NCI-H524 treated with DMSO at 0.1 percent for 48 hours (cell line): Measurements from ENCODE around the gene COIL.
A peak's percentile ranks its signal among the peaks of the same experiment; 100 is the strongest.
"Not testable (repeated sequence)": the region's sequence is repeated elsewhere in the genome, so short reads cannot be mapped to it uniquely, and the experiment has no call there.

ENCODE experiments used
- DNase-seq: peaks from one replicate; lab custom pipeline; 2025; lab: John Stamatoyannopoulos, UW

COIL gene, protein sequence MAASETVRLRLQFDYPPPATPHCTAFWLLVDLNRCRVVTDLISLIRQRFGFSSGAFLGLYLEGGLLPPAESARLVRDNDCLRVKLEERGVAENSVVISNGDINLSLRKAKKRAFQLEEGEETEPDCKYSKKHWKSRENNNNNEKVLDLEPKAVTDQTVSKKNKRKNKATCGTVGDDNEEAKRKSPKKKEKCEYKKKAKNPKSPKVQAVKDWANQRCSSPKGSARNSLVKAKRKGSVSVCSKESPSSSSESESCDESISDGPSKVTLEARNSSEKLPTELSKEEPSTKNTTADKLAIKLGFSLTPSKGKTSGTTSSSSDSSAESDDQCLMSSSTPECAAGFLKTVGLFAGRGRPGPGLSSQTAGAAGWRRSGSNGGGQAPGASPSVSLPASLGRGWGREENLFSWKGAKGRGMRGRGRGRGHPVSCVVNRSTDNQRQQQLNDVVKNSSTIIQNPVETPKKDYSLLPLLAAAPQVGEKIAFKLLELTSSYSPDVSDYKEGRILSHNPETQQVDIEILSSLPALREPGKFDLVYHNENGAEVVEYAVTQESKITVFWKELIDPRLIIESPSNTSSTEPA

DNA sequence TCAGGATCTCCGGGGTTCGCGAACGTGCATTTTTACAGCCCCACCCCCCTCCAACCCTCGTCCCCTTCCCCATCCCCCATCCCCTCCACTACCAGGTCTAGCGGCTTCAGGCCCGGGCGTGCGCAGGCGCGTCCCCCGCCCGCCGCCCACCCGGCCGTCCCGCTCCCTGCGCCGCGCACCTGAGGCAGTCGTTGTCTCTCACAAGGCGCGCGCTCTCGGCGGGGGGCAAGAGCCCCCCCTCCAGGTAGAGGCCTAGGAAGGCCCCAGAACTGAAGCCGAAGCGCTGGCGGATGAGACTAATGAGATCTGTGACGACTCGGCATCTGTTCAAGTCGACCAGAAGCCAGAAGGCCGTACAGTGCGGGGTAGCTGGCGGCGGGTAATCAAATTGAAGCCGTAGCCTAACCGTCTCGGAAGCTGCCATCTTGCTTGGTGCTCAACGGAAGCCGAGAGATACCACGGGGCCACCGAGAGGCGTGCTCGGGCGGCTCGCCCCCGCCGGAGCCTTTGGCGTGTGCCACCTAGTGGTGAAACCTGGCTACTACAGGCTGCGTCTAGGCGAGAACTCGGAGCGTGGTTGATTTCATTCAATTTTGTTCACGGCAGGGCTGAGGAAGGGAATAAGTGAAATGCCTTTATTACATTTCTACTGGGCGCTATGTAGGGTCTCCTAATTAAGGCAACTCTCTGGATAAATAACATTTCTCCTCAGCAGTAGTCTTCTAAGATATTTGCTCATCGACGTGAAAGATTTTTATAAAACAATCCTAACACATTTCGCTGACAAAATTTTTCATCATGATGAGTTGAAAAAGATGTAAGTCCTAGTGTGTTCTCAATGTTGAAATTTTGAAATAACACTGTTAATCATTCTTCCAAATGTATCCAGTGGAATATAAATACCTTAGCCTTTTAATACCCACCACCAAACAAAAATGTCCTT lies at the start of gene COIL:
Gene COIL (minus strand): TSS at position 455 of the 943 bp plus-strand sequence. CDS start 31 bp downstream, at position 424.
- peak; percentile 77 for DNase-seq

DNA sequence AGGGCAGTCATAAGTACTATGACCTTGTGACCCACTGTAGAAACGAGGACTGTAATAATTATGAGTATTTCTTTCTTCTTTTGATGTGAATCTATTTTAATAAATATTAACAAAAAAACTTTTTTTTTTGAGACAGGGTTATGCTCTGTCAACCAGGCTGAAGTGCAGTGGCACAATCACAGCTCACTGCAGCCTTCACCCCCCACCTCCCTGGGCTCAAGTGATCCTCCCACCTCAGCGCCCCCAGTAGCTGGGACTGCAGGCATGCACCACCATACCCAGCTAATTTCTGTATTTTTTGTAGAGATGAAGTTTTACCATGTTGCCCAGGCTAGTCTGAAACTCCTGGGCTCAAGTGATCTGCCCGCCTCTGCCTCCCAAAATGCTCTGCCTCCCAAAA lies 49.6 kb upstream of the COIL start:
- DNase-seq: no peak

DNA sequence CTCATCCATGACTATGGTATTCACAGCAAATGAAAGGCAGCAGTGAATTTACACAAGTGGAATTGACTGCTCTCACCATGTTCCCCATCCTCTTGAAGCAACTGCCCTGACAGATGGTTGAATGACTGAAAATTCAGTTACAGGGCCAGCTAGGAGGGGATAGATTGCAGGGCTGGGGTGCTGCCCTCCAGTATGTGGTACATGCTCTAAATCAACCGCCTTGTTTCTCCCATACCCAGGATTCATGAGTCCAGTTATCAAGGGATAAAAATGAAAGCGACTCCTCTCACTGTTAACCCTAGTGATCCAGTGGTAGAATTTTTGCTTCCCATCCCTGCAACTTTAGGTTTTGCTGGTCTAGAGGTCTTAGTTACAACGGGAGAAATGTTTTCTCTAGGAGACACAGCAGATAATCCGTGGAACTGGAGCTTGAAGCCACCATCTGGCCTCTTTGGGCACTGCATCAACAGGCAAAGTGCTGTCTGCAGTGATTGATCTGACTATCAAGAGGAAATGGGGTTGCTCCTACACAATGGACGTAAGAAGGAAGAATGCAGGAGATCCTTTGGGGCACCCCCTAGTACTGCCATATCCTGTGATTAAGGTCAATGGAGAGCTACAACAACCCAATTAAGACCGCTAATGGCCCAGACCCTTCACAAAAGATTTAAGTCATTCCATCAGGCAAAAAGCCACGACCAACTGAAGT lies 49.0 kb upstream of the COIL start:
- DNase-seq: peak; percentile 84

DNA sequence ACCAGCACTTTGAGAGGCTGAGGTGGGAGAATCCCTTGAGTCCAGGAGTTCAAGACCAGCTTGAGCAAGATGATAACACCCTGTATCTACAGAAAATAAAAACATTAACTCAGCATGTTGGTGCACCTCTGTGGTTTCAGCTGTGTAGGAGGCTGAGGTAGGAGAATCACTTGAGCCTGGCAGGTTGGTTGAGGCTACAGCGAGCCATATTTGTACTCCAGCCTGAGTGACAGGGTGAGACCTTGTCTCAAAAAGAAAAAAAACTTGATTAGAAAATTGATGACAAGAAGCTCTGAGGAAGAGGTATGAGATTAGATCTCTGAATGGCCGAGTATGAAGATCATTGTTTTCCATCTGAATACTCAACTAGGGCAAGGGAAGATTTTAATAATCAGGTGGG lies 48.1 kb upstream of the COIL start:
- DNase-seq: no peak

DNA sequence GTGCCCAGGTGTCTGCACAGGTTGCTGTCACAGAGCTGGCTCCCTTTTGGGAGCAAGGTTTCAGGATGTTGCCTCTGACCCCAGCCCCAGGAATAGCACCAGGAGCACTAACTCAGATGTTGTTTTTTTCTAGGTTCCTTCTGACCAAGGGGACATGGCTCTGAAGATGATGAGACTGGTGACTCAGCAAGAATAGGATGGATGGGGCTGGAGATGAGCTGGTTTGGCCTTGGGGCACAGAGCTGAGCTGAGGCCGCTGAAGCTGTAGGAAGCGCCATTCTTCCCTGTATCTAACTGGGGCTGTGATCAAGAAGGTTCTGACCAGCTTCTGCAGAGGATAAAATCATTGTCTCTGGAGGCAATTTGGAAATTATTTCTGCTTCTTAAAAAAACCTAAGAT lies 45.2 kb upstream of the COIL start:
- DNase-seq: no peak

DNA sequence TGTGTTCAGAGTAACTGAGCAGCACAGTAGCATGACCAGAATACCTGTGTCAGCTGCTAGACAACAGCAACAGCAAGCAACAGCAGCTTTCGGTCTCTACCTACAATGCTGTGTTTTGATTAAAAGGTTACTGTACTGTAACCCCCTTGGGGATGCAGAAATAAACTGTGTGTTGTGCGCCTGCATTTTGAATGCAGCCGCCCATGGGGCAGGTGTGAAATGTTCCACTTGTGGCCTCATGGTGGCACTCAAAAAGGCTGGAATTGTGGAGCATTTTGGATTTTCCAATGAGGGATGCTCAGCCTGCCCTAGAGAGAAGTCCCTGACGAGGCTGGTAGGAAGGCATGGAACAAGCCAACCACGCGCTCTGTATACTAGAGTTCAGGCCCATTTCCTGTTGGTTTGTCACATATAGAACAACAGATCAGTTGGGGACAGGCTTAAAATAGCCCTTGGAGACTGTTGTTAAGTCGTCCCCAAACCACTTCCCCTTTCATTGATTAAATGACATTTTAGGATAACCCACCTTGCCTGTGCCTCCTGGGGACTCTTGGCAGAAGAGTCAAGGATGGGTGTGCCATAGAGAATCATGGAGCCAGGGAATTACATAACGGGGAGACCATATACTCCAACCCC lies 44.2 kb upstream of the COIL start:
- no peak for DNase-seq

DNA sequence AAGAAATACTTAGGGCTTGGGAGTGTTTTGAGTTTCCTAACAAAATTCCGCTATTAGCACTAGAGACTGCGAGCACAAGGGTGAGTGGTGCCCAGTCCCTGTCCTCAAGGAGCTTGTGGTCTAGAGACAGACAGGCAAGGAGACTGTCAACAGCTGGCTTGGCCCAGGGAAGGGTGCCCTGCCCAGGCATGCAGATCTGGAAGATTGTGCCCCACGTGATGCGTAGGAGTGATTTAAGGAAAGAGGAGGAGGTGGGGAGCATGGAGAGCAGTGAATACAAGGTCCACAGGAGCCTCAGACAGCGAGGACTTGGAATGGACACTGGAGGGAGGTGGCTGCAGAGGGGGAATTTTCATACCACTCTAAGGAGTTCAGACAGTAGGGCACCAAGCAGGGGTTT lies 42.1 kb upstream of the COIL start:
- DNase-seq: no peak

DNA sequence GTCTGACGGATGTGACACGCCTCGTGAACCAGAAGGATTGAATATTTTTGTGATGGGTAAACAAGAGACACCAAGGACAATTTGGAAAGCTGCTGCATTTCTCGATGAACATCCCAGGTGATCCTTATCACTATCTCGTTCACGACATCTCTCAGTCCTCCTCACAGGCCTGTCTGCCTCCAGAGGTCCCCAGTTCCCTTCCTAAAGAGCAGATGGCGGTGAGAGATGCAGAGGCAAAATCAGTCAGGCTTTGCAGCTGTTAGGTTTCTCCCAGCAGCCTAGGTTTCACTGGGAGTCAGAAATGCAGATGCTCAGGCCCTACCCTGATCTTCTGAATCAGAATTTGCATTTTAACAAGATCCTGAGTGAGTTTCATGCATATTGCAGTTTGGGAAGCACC lies 40.7 kb upstream of the COIL start:
- no peak for DNase-seq

DNA sequence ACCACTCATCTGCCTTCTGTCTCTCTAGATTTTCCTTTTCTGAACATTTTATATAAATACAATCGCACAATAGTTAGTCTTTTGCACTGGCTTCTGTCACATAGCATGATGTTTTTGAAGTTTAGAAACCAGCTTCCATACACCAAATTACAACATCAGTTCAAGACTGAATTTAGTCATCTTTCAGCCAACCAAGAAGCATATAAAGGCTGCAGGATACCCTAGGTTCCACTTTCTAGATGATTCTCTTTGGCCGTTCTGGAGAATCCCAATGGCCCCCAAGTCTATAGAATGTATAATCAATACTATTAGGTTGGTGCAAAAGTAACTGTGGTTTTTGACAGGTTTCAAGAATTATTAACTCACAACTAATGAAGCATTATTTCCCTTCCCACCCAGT lies 36.5 kb upstream of the COIL start:
- no peak for DNase-seq

DNA sequence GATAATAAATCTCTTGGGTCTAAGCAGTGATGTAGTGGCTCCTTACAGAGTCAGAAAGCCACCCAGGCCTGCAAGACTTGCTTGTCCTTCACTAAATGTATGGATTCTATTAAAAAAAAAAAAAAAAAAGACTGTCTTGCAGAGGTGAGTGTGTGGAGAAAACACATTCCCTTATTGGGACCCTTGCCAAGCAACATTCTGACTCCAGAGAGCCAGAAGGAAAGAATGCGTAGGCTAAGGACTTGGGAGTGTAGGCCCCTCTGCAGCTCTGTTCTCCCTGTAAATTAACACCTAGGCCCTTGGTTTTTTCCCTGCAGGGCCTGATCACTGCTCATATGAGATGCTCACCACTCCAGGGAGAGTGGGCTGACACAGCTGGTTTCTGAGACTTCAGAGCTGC lies 34.9 kb upstream of the COIL start:
- DNase-seq: no peak

DNA sequence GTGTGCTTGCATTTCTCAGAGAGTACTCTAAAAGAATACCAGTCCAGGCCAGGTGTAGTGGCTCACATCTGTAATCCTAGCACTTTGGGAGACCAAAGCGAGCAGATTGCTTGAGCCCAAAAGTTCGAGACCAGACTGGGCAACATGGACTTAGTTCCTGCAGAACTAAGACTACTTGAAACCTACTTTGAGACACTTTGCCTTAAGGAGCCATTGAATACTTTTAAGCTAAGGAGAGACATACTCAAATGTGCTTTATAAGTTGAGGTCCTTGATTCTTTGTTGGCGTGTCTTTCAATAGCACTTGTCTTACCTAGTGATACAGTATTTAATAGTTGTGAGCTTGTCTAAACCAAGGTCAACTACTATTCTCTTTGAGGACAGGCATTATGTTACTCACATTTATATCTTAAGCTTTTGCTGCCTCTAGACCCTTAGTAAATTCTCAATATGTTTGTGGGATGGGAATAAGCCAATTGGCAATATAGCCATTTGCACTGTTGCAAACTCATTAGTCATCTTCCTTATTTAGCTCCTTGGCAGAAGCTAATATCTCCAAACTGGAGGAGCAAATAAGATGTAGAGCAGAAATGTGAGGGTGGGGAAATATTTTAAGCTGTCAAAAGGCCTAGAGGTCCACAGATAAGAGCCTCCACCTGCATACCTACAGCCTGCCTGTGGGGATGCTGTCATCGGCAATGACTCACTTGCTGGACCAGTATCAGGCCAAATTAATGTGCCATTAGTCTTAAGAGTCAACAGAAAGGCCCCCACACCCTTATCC lies 33.4 kb upstream of the COIL start:
- no peak for DNase-seq

DNA sequence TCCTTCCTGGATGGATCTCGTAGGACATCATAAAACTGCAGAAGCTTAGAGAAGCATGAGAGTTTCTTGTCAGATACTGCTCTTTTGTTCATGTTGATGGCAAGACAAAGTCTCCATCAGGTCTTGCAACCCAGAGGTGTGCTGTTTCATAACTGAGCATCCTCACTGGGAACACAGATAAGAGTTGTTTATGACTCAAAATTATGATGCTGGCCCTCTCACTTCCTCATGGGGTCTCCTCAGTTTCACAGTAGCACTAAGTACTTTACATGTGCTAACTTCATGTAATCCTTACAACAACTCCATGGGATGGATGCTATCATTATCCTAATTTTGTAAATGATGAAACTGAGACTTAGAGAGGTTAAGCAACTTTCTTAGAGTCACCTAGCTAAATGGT lies 31.5 kb upstream of the COIL start:
- no peak for DNase-seq

DNA sequence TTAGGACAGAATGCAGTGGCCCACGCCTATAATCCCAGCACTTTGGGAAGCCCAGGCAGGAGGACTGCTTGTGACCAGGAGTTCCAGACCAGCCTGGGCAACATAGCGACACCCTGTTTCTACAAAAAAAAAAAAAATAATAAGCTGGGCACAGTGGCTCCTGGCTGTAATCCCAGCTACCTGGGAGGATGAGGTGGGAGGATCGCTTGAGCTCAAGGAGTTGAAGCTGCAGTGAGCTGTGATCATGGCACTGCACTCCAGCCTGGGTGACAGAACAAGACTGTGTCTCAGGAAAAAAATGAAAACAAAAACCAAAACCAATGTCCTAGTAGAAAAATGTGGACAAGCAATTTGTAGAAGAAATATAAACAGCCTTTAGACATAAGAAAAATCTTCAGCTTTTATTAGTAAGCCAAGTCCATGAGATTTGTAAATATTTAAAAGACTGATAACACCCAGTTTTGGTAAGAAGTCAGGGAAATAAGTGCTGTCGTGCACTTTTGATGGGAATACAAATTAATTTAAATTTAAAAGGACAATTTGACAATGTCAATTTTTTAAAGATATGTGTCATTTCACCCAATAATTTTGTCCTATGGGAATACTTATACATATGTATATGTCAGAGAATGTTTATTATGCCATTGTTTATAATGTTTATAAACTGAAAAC lies 28.2 kb upstream of the COIL start:
- DNase-seq: no peak

DNA sequence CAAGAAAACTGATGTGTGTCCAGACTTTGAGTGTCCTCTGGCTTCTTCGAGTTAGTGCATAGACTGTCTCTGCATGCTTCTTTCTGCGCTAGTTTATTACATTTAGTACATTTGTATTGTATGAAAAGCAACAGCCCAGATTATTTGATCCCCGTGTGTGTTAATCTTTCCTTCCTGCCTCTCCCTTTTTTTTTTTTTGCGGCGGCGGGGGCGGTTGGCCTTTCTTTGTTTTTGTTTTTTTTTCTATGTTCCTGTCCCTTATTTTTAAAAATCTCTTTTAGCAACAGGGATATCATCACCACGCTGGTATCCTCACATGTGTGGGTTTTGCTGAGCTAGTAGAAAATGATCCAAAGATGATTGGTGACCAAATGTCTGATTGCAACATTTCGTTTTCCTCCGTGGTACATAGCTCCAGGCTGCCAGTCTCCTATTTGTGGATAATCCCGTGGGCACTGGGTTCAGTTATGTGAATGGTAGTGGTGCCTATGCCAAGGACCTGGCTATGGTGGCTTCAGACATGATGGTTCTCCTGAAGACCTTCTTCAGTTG lies 26.5 kb upstream of the COIL start:
- no peak for DNase-seq

DNA sequence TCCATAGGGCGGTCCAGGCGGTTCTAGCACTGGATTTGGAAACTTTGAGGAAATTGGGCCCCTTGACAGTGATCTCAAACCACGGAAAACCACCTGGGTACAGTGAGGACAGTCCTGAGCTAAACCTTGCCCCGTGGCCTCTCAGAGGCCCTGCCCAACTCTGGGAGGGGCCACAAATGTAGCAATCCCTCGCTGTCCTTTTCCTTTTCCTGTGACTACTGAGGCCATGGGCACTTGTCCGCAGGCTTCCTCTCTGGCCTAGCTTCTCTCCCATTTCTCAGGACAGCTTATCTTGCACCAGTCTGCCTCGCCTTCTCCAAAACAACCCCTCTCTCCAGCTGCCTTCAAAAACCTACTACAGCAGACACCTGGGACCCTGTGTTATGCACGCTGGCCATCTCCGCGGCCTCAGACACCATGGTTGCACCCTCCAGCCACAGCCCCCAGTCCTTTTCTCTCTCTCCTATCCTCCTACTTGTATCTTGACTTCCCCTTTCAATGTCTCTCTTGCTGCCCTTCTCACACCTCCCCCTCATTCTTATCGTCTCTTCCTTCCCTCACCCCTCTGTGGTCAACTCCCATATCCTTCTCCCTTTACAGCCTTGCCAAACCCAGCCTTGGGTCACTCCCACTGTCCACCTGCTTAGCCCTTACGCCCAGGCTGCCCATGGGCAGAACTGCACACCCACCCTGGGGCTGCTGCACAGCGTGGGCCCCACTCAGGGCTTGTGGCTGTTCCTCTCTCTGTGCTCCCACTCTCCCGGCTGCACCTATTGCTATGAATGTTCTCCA lies 24.7 kb upstream of the COIL start:
- no peak for DNase-seq

DNA sequence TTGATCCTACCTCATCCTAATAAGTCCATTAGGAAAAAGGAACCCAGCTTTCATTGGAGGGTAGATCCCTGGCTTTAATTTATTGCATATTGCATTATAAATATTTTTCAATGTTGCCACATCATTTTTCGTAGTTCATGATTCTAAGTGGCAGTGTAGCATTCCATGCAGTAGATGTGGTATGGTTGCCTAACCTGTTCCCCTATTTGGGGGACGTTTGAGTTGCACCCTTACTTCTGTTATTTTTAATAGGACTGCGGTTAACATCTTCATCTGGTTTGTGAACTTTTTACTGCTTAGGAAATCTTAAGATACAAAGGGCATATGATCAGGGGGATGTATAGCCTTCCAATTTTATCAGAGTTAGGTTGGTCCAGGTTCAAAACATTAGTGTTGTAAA lies 22.5 kb upstream of the COIL start:
- no peak for DNase-seq

DNA sequence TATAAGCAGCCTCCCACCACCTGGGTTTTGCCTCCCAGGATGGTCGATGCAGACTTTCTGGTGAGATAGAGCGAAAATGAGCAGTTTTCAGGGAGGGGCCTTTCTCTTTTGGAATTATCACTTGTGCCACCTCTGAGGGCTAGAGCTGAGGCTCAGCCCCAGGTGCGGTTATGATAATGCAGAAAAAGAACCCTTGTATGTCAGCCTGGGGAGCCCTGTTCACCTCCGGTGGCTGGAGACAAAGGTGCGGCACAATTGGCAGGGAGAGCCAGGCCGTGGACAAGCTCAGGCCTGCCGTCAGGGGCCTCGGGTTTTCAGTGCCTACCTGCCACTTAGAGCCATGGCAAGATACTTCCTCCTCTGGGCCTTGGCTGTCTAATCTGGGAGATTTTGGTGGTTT lies 21.5 kb upstream of the COIL start:
- DNase-seq: no peak

DNA sequence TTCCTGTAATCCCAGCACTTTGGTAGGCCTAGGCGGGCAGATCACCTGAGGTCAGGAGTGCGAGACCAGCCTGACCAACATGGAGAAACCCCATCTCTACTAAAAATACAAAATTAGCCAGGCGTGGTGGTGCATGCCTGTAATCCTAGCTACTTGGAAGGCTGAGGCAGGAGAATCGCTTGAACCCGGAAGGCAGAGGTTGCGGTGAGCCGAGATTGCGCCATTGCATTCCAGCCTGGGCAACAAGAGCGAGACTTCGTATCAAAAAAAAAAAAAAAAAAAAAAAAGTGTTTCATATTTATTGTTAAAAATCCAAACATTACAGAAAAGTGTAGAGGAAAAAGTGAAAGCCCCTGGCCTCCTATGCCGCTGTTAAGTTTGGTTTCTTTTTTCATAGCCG lies 19.7 kb upstream of the COIL start:
- DNase-seq: not testable (repeated sequence)

DNA sequence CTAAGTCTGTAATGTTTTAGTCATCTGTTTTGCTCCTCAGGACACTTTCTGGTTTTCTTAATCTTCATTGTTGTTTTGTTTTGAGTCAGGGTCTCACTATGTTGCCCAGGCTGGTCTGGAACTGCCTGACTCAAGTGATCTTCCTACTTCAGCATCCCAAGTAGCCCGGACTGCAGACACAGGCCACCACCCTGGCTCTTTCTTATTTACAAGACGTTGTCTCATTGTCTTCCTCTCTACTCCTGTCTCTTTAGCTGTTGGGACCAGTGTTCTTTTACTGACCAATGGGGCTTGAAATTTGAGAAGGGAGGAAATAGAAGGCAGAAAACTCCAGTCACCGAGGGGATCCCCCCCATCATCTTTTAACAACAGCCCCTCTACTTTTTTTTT lies 18.2 kb upstream of the COIL start:
- no peak for DNase-seq
